NCI-H2171 (cell line): ENCODE measurements around the gene SLC9A2.
A peak's percentile ranks its signal among the peaks of the same experiment; 100 is the strongest.

Experiments
- DNase-seq: peaks from one replicate; lab custom pipeline; 2025; lab: John Stamatoyannopoulos, UW

The SLC9A2 gene

GRCh38 chr2:102735416-102736109, 116.2 kb downstream of the SLC9A2 start:
- DNase-seq, result no peak

GRCh38 chr2:102736110-102736409, 116.7 kb downstream of the SLC9A2 start:
- DNase-seq, result no peak

- peak; percentile 77 for DNase-seq
Observed at GRCh38 chr2:102736410-102737409, 117.4 kb downstream of the SLC9A2 start.

DNA sequence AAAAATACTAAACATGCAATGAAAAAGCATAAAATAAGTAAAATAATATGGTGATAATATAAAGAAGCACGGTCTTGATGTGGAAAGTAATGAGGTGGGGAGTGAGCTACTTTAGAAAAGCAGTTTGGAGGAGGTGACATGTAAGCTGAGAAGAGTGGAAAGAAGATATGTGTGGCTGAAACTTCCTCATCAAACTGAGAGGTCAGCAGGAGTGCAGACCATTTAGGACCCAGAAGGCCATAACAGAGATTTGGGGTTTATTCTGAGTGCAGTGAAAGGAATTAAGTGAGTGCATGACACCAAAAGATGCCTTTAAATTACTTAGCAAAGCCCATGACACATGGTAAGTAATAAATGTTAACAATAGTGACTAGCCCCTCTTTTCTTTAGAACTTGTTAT, 118.1 kb downstream of the SLC9A2 start:
- no peak for DNase-seq

- DNase-seq, result no peak
Observed at GRCh38 chr2:102743259-102743658, 123.9 kb downstream of the SLC9A2 start.

DNA sequence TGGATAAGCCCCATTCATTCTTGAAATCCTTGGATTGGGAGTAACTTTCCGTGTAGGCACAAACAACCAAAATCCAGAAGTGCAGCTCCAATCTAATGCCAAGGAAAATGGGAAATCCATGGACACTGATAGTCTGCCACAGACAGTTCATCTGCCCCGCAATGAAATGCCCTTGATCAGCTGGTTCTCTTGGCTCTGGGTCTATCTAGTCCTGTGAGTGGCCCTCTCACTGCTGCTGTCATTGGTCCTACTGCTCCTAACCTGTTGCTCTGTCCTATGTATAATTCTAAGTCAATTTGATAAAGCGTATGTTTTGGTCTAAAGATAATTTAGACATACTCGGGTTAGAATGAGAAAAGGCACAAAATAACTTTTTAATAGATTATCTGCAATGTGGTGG, 128.8 kb downstream of the SLC9A2 start:
- no peak for DNase-seq

GRCh38 chr2:102749938-102750337, 130.6 kb downstream of the SLC9A2 start:
- DNase-seq, result no peak

- DNase-seq, result peak; percentile 11
Observed at GRCh38 chr2:102753563-102754159, 134.3 kb downstream of the SLC9A2 start.

GRCh38 chr2:102754456-102755145, 135.2 kb downstream of the SLC9A2 start:
- DNase-seq, result no peak

DNA sequence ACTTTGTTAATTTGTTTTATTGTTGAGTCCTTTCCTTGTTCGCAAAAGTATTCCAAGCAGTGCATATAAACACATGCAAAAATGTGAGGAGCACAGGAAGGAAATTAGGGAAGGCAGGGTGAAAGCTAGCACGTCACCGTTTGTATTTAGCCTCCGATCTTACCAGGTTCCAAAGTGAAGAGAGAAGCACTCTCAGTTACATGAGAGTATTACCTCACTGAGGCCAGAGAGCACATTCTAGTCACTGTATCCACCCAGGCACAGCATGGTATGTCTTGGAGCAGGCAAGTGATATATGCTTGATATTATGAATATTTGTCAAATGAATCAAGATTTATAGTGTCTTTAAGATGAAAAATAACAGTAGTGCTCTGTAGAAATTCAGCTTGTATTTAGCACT, 135.9 kb downstream of the SLC9A2 start:
- no peak for DNase-seq

DNA sequence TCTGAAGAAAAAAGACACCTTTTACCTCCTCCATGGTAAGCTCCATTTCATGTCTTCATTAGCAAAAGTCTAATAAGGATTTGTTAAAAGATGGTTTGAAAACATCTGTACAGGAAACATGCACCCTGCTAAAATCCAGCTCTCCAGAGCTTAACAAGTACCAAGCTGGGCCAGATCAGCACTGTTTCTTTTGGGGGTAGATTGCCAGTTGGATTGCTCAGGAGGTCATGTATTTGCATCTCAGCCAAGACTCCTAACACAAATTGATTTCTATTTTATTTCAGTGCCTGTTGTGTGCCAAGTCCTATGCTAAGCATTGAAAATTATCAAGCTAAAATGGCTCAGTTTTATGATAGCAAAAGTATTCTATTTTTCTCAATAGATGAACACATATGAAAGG, 139.1 kb downstream of the SLC9A2 start:
- DNase-seq, result no peak
